Measurements from ENCODE around the gene STAMBP.
"Not testable (repeated sequence)": the region's sequence is repeated elsewhere in the genome, so short reads cannot be mapped to it uniquely, and the experiment has no call there.

The STAMBP gene

DNA sequence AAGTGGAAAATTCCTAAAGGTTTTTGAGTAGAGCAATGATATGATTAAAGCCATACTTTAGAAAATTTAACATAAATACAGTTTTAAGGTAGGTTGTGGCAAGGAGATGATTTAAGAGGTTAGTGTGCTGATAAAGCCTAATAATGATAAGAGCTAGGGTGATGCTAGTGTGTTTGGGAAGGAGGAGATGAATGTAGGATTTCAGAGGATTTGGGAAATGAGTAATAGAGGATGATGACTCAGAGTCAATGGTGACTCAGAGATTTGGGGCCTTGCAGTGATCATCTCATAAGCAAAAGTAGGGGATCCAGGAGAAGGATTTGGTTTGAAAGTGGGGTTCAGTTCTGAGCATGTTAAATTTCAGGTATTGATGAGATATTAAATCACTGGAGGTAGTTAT lies 23.3 kb downstream of the STAMBP start:
- Histone ChIP-seq H3K4me2 (no peak overlapping the region), H4K20me1 (no peaks in the 10 kb centered on the region), H3K9me3 (no peaks in the 10 kb centered on the region), H3K4me1 (no peaks in the 10 kb centered on the region), H3K4me3 (no peak overlapping the region), H3K27me3 (no peaks in the 10 kb centered on the region), H3K36me3 (peaks cover 100% of the 10 kb centered on the region), H3K9ac (no peak overlapping the region), H3K27ac (no peak overlapping the region)
- no peak for TF ChIP-seq Cebpa-rat (IDR thresholded peaks at IDR 0.05)

DNA sequence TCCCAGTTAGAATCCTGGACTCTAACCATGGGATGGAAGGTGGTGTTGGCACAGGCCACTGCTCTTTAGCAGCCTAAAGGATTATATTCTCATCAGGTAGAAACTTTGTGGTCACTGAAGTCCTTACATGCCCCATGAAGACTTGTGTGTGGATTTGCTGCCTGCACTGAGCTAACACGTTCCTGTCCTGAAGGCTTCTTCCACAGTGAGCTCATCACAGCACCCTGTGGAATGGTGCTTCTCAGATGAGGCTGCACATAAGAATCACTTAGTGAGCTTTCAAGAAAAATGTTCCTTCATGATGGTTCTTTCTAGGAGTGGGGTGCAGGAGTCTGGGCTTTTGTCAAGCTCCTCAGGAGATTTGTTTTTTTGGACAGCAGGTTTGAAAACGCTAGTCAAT lies 26.8 kb downstream of the STAMBP start:
- peaks cover 98% of the 10 kb centered on the region for H3K36me3 ChIP-seq
- H3K9me3 ChIP-seq = no peaks in the 10 kb centered on the region
- no peaks in the 10 kb centered on the region for H3K4me1 ChIP-seq
- H4K20me1 ChIP-seq = no peaks in the 10 kb centered on the region
- no peak for TF ChIP-seq Cebpa-rat (IDR thresholded peaks at IDR 0.05)
- no peak overlapping the region for H3K4me2 ChIP-seq
- H3K27me3 ChIP-seq = no peaks in the 10 kb centered on the region
- H3K9ac ChIP-seq = no peak overlapping the region
- H3K27ac ChIP-seq = no peak overlapping the region
- H3K4me3 ChIP-seq = no peak overlapping the region

DNA sequence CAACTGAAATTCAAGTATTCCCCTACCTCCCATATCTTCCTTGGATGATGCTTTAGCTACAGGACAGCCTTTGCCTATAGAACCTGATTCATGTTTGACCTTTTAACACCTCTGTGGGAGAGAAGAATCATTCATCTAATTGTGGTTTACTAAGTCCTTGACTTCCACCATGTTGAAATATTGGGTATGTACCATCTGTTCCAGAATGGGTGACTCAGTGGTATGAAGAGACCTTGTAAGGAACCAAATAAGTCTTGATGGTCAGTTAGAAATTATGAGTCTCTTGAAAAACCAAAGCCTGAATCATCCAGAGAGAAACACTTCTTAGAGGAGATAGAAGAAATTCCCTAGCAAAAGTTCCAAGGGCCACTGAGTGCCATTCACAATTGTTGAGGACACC lies 27.5 kb downstream of the STAMBP start:
- Histone ChIP-seq H4K20me1 (no peaks in the 10 kb centered on the region), H3K36me3 (peaks cover 98% of the 10 kb centered on the region), H3K9ac (no peak overlapping the region), H3K27me3 (no peaks in the 10 kb centered on the region), H3K4me2 (no peak overlapping the region), H3K4me3 (no peak overlapping the region), H3K27ac (no peak overlapping the region), H3K9me3 (no peaks in the 10 kb centered on the region), H3K4me1 (no peaks in the 10 kb centered on the region)
- no peak for TF ChIP-seq Cebpa-rat (IDR thresholded peaks at IDR 0.05)

- no peak overlapping the region for H3K4me2 ChIP-seq
- H3K27me3 ChIP-seq = no peaks in the 10 kb centered on the region
- no peaks in the 10 kb centered on the region for H3K9me3 ChIP-seq
- H3K36me3 ChIP-seq = peaks cover 96% of the 10 kb centered on the region
- H3K4me1 ChIP-seq = no peaks in the 10 kb centered on the region
- no peak overlapping the region for H3K9ac ChIP-seq
- no peaks in the 10 kb centered on the region for H4K20me1 ChIP-seq
- no peak overlapping the region for H3K4me3 ChIP-seq
- no peak overlapping the region for H3K27ac ChIP-seq
- TF ChIP-seq Cebpa-rat (IDR thresholded peaks at IDR 0.05) = no peak
Measured at GRCh38 chr2:73859721-73860586, 31.2 kb downstream of the STAMBP start.

DNA sequence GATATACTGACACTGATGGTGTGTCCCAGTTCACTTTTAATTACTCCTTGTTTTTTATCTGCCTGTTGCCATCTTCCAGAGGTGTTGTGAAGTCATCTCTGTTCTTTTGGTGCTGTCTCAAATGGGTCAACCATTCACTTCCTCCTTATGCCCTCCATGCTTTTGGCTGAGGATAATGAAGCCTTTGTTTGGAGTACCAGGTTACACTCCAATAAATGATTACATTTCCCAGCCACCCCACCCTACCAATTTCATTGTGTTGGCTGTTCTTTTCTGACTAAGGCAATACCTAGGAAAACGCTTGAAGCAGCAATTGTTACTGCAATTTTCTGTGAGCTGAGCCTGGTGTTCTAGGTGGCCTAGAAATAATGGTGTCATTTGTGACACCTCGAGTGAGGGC lies 34.2 kb downstream of the STAMBP start:
- Histone ChIP-seq H4K20me1 (no peaks in the 10 kb centered on the region), H3K9me3 (no peaks in the 10 kb centered on the region), H3K4me2 (no peak overlapping the region), H3K36me3 (peaks cover 91% of the 10 kb centered on the region), H3K27ac (no peak overlapping the region), H3K27me3 (no peaks in the 10 kb centered on the region), H3K4me1 (no peaks in the 10 kb centered on the region), H3K9ac (no peak overlapping the region), H3K4me3 (no peak overlapping the region)
- no peak for TF ChIP-seq Cebpa-rat (IDR thresholded peaks at IDR 0.05)

DNA sequence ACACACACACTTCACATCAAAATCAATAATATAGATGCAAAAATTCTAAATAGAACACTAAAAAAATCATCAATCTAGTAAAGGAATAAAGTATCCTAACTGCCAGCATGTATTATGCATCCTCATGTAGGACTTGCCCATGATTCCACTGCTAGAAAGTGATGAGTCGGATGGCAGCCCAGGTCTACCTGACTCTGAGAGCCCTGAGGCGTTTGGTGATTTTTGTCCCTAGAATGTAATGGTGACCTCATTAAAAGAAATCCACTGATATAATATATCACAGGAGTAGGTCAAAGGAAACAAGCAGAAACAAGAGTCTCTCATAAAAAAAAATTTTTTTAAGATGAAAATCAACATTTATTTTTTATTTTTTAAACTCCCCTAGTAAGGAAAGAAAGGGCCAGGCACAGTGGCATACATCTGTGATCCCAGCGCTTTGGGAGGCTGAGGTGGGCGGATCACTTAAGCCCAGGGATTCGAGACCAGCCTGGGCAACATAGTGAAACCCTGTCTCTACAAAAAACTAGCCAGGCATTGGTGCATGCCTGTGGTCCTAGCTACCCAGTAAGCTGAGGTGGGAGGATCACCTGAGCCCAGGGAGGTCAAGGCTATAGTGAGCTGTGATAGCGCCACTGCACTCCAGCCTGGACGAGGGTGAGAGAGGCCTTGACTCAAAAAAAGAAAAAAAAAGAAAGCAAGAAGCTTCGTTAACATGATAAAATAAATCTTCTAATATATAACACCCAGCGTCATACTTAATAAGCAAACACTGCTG lies 39.6 kb downstream of the STAMBP start:
- no peak overlapping the region for H3K9ac ChIP-seq
- no peak overlapping the region for H3K27ac ChIP-seq
- H4K20me1 ChIP-seq = no peaks in the 10 kb centered on the region
- TF ChIP-seq Cebpa-rat (IDR thresholded peaks at IDR 0.05) = no peak
- H3K9me3 ChIP-seq = no peaks in the 10 kb centered on the region
- no peaks in the 10 kb centered on the region for H3K27me3 ChIP-seq
- H3K36me3 ChIP-seq = peaks cover 57% of the 10 kb centered on the region
- no peak overlapping the region for H3K4me2 ChIP-seq
- no peaks in the 10 kb centered on the region for H3K4me1 ChIP-seq
- H3K4me3 ChIP-seq = no peak overlapping the region

- H3K4me1 ChIP-seq = no peaks in the 10 kb centered on the region
- no peak for TF ChIP-seq Cebpa-rat (IDR thresholded peaks at IDR 0.05)
- no peak overlapping the region for H3K4me2 ChIP-seq
- H3K9ac ChIP-seq = no peak overlapping the region
- no peaks in the 10 kb centered on the region for H3K27me3 ChIP-seq
- no peak overlapping the region for H3K4me3 ChIP-seq
- H3K36me3 ChIP-seq = peaks cover 40% of the 10 kb centered on the region
- no peaks in the 10 kb centered on the region for H3K9me3 ChIP-seq
- no peaks in the 10 kb centered on the region for H4K20me1 ChIP-seq
- no peak overlapping the region for H3K27ac ChIP-seq
Measured at GRCh38 chr2:73870084-73870483, 41.3 kb downstream of the STAMBP start.

DNA sequence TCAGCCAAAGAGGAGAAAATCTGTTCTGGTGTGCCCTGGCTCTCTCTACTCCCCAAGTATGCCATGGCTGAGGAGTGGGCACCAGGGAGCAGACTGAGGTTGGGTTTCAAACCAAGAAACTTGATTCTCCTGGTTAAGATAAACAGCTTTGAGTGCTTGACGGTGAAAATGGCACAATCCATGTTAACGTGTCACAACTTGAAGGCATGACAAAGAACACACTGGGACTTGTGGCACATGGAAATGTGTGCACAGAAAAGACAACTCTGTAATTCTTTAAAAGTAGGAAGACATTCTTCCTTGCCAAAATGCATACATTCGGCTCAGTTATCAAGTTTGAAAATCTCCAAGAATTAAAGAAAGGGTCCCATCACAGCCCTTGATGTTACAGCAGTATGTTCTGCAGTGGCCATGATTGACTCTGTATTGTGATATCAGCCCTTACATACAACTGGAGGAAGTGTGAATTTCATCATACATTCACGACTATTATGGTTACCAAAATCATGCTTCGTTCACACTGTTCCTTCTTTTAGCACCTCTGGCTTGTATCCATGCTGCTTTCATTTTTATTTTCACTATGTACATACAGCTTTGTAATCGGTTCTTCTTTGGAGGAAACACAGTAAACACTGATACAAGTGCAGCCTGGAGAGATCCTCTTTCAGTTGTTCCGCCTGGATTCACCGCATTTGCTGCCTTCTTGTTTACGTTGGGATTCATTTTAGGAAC lies 48.5 kb downstream of the STAMBP start:
- H3K36me3 ChIP-seq = peaks cover 3% of the 10 kb centered on the region; the same call in 1 of the 2 replicates
- H3K9ac ChIP-seq = no peak overlapping the region
- no peaks in the 10 kb centered on the region for H4K20me1 ChIP-seq
- no peak for TF ChIP-seq Cebpa-rat (IDR thresholded peaks at IDR 0.05)
- no peaks in the 10 kb centered on the region for H3K9me3 ChIP-seq
- no peak overlapping the region for H3K4me2 ChIP-seq
- no peaks in the 10 kb centered on the region for H3K27me3 ChIP-seq
- H3K4me1 ChIP-seq = no peaks in the 10 kb centered on the region
- H3K27ac ChIP-seq = no peak overlapping the region
- no peak overlapping the region for H3K4me3 ChIP-seq

GRCh38 chr2:73877984-73878383 lies 49.2 kb downstream of the STAMBP start:
- H3K9ac ChIP-seq, H3K27ac ChIP-seq, H3K27me3 ChIP-seq, H3K4me3 ChIP-seq, H3K9me3 ChIP-seq, H3K4me2 ChIP-seq, H4K20me1 ChIP-seq, H3K4me1 ChIP-seq, H3K36me3 ChIP-seq: not testable (repeated sequence)

- no peak overlapping the region for H3K27ac ChIP-seq
- H3K4me3 ChIP-seq = no peak overlapping the region
- H3K9ac ChIP-seq = no peak overlapping the region
- H3K36me3 ChIP-seq = no peaks in the 10 kb centered on the region
- no peaks in the 10 kb centered on the region for H3K27me3 ChIP-seq
- H3K9me3 ChIP-seq = no peaks in the 10 kb centered on the region
- no peak for TF ChIP-seq Cebpa-rat (IDR thresholded peaks at IDR 0.05)
- H3K4me1 ChIP-seq = no peaks in the 10 kb centered on the region
- no peaks in the 10 kb centered on the region for H4K20me1 ChIP-seq
- no peak overlapping the region for H3K4me2 ChIP-seq
Measured at GRCh38 chr2:73885406-73885805, 56.6 kb downstream of the STAMBP start.

Measured in BLaER1 (cell line).